Gastroesophageal sphincter (tissue), 4 donors: ENCODE data around the gene CTNNA2. TPM values are rescaled to one million over a fixed set of nuclear protein-coding genes. Genes with fewer than 3 reads are reported as not detected.

Experiments used
- ATAC-seq: fragments of 150-250 bp; one replicate; pipeline ENCODE4 v1.9.1; 2016; ENCODE audit warnings: mild to moderate bottlenecking, moderate library complexity
- H3K27ac ChIP-seq, 4 donors: fragments of 200-600 bp; sonication (generic) in 3 of 4; 1 replicate in 3 of 4; 2 replicates in 1 of 4; pipeline ENCODE4 v1.5.1; 2016 to 2019
- H3K27me3 ChIP-seq: fragments of 200-600 bp; sonication (generic); one replicate; pipeline ENCODE4 v1.5.1; 2019
- H3K36me3 ChIP-seq, 2 donors: fragments of 200-600 bp; sonication (generic); one replicate each; pipeline ENCODE4 v1.5.1; 2019; ENCODE audit warnings: control low read depth in 1 of 2
- H3K4me1 ChIP-seq, 3 donors: fragments of 200-600 bp; sonication (generic); 1 replicate in 2 of 3; 2 replicates in 1 of 3; pipeline ENCODE4 v1.5.1; 2016 to 2019; ENCODE audit warnings: control low read depth in 2 of 3
- H3K4me3 ChIP-seq, 2 donors: fragments of 200-600 bp; sonication (generic); one replicate each; pipeline ENCODE4 v1.5.1; 2019; ENCODE audit warnings: mild to moderate bottlenecking in 1 of 2, moderate library complexity in 1 of 2
- H3K9me3 ChIP-seq, 3 donors: fragments of 200-600 bp; sonication (generic); one replicate each; pipeline ENCODE4 v1.5.1; 2017 to 2019; ENCODE audit warnings: control low read depth in 2 of 3
- EP300 ChIP-seq: sonication (generic); formaldehyde crosslinking; IDR thresholded peaks from one replicate; pipeline ENCODE4 v1.6.1; 2017; ENCODE audit warnings: antibody characterized with exemption, mild to moderate bottlenecking
- POLR2A ChIP-seq, 2 donors: fragments of 450-650 bp; IDR thresholded peaks; one replicate each; pipeline ENCODE4 v1.6.1; 2017; ENCODE audit warnings: antibody characterized with exemption in 2 of 2, mild to moderate bottlenecking in 2 of 2, moderate library complexity in 1 of 2
- POLR2AphosphoS5 ChIP-seq: sonication (generic); formaldehyde crosslinking; IDR thresholded peaks from one replicate; pipeline ENCODE4 v1.6.1; 2017; ENCODE audit warnings: antibody characterized with exemption
- WGBS, 2 donors: methylation state at CpG; one replicate each; pipeline ENCODE4 v1.1.5; 2018; ENCODE audit warnings: low coverage in 1 of 2; 5-methylcytosine and 5-hydroxymethylcytosine counted together
- total RNA-seq, 4 donors: library from RNA; depleted of rRNA; stranded (reverse); fragments of >200 nt; gene quantifications; one replicate each; pipeline ENCODE4 v1.1.0, GENCODE V29; 2016
- TF ChIP-seq, protein P1 (sequence below), 4 experiments: fragments of 200-600 bp in 2 of 4; fragments of 450-650 bp in 2 of 4; sonication (generic) in 1 of 4; IDR thresholded peaks; one replicate each; pipeline ENCODE4 v1.5.1; 2017 to 2019; ENCODE audit warnings: antibody characterized with exemption in 4 of 4, mild to moderate bottlenecking in 2 of 4, moderate library complexity in 2 of 4

The CTNNA2 gene
- total RNA-seq, 4 donors from 2014 or later: 0.15 to 4.2 (median 0.68) TPM

DNA sequence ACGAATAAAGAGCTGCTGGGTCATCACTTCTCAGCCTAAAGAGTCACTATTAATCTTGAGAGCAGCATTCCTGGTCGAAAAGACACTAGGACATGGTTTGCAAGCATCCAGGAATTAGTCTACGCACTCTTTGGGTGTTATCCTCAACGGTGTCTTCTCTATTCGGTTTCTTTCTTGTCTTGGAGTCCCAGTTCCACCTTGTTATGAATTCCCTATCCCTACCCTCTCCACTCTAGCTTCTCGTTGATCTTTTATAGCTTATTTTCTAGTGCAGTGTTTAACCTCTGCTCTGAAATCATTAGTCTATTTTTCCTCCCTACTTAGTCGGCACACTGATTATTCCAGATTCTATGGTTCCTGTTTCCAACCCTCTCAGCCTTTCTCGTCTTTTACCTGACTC is 949.8 kb downstream of the CTNNA2 start:
- TF ChIP-seq, protein P1, sequence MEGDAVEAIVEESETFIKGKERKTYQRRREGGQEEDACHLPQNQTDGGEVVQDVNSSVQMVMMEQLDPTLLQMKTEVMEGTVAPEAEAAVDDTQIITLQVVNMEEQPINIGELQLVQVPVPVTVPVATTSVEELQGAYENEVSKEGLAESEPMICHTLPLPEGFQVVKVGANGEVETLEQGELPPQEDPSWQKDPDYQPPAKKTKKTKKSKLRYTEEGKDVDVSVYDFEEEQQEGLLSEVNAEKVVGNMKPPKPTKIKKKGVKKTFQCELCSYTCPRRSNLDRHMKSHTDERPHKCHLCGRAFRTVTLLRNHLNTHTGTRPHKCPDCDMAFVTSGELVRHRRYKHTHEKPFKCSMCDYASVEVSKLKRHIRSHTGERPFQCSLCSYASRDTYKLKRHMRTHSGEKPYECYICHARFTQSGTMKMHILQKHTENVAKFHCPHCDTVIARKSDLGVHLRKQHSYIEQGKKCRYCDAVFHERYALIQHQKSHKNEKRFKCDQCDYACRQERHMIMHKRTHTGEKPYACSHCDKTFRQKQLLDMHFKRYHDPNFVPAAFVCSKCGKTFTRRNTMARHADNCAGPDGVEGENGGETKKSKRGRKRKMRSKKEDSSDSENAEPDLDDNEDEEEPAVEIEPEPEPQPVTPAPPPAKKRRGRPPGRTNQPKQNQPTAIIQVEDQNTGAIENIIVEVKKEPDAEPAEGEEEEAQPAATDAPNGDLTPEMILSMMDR (IDR thresholded peaks at IDR 0.05): no peak
- TF ChIP-seq EP300: no peak
- TF ChIP-seq POLR2AphosphoS5: no peak
- TF ChIP-seq POLR2A (IDR thresholded peaks at IDR 0.05): no peak
- Histone ChIP-seq H3K4me3 (no peak overlapping the region), H3K27ac (no peak overlapping the region), H3K4me1 (no peaks in the 10 kb centered on the region), H3K36me3 (no peaks in the 10 kb centered on the region), H3K27me3 (no peaks in the 10 kb centered on the region), H3K9me3 (no peaks in the 10 kb centered on the region)
- ATAC-seq: no peak
- WGBS, 2 donors: 57 to 72% methylated on average over 2 to 8 of the region's 8 CpGs

DNA sequence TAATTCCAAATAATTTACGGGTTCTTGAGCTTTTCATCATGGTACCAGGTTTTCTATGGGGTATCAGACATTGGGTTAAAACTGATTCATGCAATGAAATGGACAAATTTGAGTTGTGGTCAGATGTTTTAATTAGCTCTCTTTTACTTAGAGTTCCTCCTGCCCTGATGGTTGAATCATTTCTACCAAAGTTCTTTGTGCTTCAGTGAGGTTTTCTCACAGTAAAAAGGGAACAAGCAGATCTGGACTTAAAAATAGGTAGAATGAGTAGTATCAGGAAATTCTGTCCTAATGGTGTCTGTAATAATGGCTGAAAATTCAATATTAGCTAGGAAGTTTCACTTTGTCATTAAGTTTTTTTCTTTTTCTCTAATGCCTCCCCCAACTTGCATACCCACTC is 951.4 kb downstream of the CTNNA2 start:
- Histone ChIP-seq H3K4me1 (no peaks in the 10 kb centered on the region), H3K36me3 (no peaks in the 10 kb centered on the region), H3K27me3 (no peaks in the 10 kb centered on the region), H3K4me3 (no peak overlapping the region), H3K9me3 (no peaks in the 10 kb centered on the region), H3K27ac (no peak overlapping the region)
- no peak for ATAC-seq
- TF ChIP-seq POLR2A (IDR thresholded peaks at IDR 0.05) (no peak), EP300 (no peak), POLR2AphosphoS5 (no peak)
- TF ChIP-seq, protein P1 (IDR thresholded peaks at IDR 0.05): no peak
- WGBS, 2 donors: 63 to 100% methylated on average over 1 of the region's 1 CpG

DNA sequence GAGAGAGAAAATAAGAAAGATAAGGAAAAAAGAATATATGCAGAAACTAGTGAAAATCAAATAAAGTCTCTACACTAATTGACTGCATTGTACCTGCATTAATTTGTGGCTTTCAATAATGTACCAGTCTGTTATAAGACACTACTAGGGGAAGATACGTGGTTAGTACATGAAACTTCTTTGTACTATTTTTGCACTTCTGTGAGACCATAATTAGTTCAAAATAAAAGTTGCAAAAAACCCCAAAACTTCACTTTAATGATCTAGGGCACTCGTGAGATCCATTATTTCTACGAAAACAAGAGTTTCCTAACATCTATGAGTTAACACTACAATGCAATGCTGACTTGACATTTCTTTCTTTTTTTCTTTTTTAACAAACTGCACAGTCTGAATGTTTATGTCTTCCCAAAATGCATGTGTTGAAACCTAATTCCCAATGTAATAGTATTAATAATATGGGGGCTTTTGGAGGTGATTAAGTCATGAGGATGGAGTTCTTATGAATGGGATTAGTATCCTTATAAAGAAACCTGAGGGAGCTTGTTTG is 954.5 kb downstream of the CTNNA2 start:
- no peaks in the 10 kb centered on the region for H3K4me1 ChIP-seq
- H3K9me3 ChIP-seq: peaks cover 0 to 13% (median 0%) of the 10 kb centered on the region in 3 donors
- H3K36me3 ChIP-seq: no peaks in the 10 kb centered on the region
- no peaks in the 10 kb centered on the region for H3K27me3 ChIP-seq
- no peak for TF ChIP-seq POLR2AphosphoS5
- no peak for TF ChIP-seq EP300
- TF ChIP-seq, protein P1 (IDR thresholded peaks at IDR 0.05): no peak
- TF ChIP-seq POLR2A (IDR thresholded peaks at IDR 0.05): no peak
- H3K27ac ChIP-seq: no peak overlapping the region
- no peak for ATAC-seq
- 76 to 83% methylated on average over 3 of the region's 3 CpGs for WGBS, 2 donors
- no peak overlapping the region for H3K4me3 ChIP-seq

DNA sequence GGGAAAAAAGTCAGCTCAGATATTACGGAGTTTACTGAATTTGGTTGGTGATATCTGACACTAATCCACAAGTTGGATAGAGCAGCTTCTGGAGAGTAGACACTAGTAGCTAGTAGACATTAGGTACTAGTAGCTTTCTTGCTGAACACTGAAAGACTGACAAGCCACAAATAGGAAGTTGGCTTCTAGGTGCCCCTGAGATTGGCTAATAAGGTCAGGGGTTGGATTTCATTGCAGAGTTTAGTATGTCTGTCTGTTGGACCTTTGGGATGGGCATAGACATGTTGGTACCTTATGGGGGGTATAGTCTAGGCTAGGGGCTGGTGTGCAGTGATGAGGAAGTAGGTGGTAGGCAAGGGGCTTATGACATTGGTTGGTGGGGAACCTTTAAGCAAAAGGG is 956.6 kb downstream of the CTNNA2 start:
- TF ChIP-seq POLR2AphosphoS5: no peak
- Histone ChIP-seq H3K36me3 (no peaks in the 10 kb centered on the region), H3K9me3 (peaks cover 0 to 13% (median 0%) of the 10 kb centered on the region in 3 donors), H3K27ac (no peak overlapping the region), H3K27me3 (no peaks in the 10 kb centered on the region), H3K4me1 (no peaks in the 10 kb centered on the region), H3K4me3 (no peak overlapping the region)
- WGBS, 2 donors: 73 to 100% methylated on average over 1 of the region's 1 CpG
- no peak for ATAC-seq

DNA sequence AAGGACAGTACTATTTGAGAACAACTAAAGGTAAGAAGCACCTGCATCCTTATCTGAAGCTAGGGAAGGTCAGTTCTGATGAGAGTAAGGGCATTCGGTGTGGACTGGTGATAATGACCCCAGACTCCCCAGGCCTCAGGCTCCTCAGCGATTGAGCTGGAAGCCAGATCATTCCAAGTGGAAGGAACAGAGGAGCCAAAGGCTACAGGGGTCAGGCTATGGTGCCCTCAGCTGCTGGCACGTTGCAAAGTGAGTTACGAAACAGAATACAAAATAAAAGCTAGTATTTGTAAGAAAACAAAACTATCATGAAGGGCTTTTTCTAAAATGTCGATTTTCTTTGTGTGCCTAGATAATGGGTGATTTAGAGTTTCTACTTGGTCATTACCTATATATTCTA is 960.2 kb downstream of the CTNNA2 start:
- no peak for ATAC-seq
- WGBS, 2 donors: 67 to 78% methylated on average over 5 of the region's 5 CpGs

DNA sequence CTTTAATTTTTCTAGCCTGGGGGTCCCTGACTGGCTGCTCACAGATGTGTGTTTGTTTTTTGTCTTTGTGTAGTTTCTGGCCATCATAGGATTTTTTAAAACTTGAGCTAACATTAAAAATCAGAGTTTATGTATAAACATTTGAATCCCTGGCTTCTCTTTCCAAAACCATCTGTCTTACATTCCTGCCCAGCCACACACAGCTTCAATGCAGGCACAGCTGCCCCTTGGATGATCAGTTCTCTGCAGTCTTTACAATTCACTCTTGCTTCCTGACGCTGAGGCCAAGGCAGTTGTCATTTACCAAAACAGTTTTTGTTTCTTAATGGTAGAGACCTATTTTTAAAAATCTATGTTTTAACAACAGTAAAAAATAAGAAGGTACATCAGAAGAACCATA is 960.9 kb downstream of the CTNNA2 start:
- no peak for TF ChIP-seq POLR2AphosphoS5
- TF ChIP-seq POLR2A (IDR thresholded peaks at IDR 0.05): no peak
- 33 to 44% methylated on average over 1 of the region's 1 CpG for WGBS, 2 donors
- H3K4me3 ChIP-seq: no peak overlapping the region
- no peaks in the 10 kb centered on the region for H3K27me3 ChIP-seq
- peaks cover 0 to 13% (median 0%) of the 10 kb centered on the region in 3 donors for H3K9me3 ChIP-seq
- no peak overlapping the region for H3K27ac ChIP-seq
- no peaks in the 10 kb centered on the region for H3K4me1 ChIP-seq
- ATAC-seq: no peak
- H3K36me3 ChIP-seq: no peaks in the 10 kb centered on the region

More for the DNA sequence above, 960.2 kb downstream of the CTNNA2 start:
- no peak overlapping the region for H3K27ac ChIP-seq
- no peaks in the 10 kb centered on the region for H3K4me1 ChIP-seq
- H3K9me3 ChIP-seq: peaks cover 0 to 13% (median 0%) of the 10 kb centered on the region in 3 donors
- no peaks in the 10 kb centered on the region for H3K27me3 ChIP-seq
- no peak for TF ChIP-seq POLR2AphosphoS5
- H3K36me3 ChIP-seq: no peaks in the 10 kb centered on the region
- H3K4me3 ChIP-seq: no peak overlapping the region
